Activated naive CD8-positive, alpha-beta T cell (primary cell): ENCODE results near the gene ANLN.
A peak's percentile ranks its signal among the peaks of the same experiment; 100 is the strongest.
"Not testable (repeated sequence)": the region's sequence is repeated elsewhere in the genome, so short reads cannot be mapped to it uniquely, and the experiment has no call there.

Experiments
- H3K27ac Mint-ChIP-seq: one replicate; pipeline ENCODE4 v1.8.0; 2021; ENCODE audit warnings: mixed read lengths
- H3K27me3 Mint-ChIP-seq: one replicate; pipeline ENCODE4 v1.8.0; 2021; ENCODE audit warnings: mixed read lengths
- H3K36me3 Mint-ChIP-seq: one replicate; pipeline ENCODE4 v1.8.0; 2021; ENCODE audit warnings: mixed read lengths
- H3K4me1 Mint-ChIP-seq: one replicate; pipeline ENCODE4 v1.8.0; 2021; ENCODE audit warnings: low read depth, mixed read lengths
- H3K4me3 Mint-ChIP-seq: one replicate; pipeline ENCODE4 v1.8.0; 2021; ENCODE audit warnings: mild to moderate bottlenecking, mixed read lengths
- H3K9me3 Mint-ChIP-seq: one replicate; pipeline ENCODE4 v1.8.0; 2021; ENCODE audit warnings: low read depth, mixed read lengths

Gene ANLN

DNA sequence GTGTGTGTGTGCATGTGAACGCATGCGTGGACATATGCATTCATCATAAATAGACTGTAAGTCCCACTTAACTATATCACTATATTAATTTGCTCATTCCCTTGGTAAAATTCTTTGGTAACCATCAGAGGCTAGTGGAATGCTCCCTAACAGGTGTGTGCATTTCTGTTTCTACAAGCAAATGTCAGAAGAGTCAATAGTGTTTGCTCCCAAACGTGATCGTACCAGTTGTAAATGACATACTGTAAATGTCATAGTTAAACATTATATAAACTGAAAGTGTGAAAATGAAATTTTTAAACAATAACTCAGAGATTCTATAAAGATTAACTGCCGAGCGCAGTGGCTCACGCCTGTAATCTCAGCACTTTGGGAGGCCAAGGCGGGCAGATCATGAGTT is 94.6 kb downstream of the ANLN start:
- H3K27ac Mint-ChIP-seq, result no peak overlapping the region

DNA sequence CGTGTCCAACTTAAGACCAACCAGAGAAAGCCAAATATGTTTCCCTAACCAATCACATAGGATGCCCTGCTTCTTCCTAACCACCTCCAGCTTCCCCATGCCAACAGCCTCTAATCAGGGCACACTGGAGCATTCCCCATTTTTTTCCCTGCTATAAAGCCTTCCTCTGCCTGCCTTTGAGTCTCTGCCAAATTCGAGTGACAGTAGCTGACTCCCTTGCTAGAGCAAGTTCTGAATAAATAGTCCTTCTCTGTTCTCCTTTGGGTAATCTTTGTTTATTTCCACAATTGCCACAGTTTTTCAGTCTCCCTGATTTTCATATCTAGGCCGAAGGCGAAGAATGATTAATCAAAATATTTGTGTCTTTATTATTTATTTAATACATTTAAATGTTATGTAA is 96.7 kb downstream of the ANLN start:
- no peak overlapping the region for H3K4me3 Mint-ChIP-seq
- peaks cover 5% of the 10 kb centered on the region for H3K36me3 Mint-ChIP-seq
- H3K27me3 Mint-ChIP-seq, result no peaks in the 10 kb centered on the region
- H3K27ac Mint-ChIP-seq, result no peak overlapping the region
- H3K9me3 Mint-ChIP-seq, result no peaks in the 10 kb centered on the region
- H3K4me1 Mint-ChIP-seq, result peaks cover 9% of the 10 kb centered on the region

More for the DNA sequence above, 94.6 kb downstream of the ANLN start:
- Mint-ChIP-seq H3K9me3 (peaks cover 10% of the 10 kb centered on the region), H3K4me3 (no peak overlapping the region), H3K36me3 (peaks cover 5% of the 10 kb centered on the region), H3K27me3 (no peaks in the 10 kb centered on the region), H3K4me1 (peaks cover 20% of the 10 kb centered on the region)

DNA sequence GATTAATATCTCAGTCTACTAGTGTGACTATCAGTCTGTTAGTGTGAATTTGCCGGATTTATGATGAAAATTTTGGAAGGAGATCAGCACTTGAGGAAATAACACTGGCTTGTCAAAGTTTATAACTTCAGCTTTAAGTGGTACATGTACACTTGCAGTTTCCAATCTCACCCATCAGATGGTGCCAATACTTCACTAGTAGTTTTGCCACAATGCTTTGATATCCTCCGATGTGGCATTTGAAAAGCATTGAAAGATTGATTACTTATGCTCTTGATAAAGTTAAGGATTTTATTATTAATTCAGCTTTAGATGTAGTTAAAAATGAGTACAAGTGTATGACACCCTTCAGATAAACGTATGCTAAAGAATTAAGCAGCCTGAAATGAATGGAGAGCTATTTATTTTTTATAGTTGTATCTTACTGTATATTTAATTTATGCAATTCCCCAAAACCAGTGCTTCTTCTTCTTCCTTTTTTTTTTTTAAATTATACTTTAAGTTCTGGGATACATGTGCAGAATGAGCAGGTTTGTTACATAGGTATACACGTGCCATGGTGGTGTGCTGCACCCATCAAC is 98.2 kb downstream of the ANLN start:
- Mint-ChIP-seq H3K27ac (peak overlapping the region; percentile 51), H3K4me1 (peaks cover 3% of the 10 kb centered on the region), H3K9me3 (no peaks in the 10 kb centered on the region), H3K27me3 (no peaks in the 10 kb centered on the region), H3K4me3 (no peak overlapping the region), H3K36me3 (no peaks in the 10 kb centered on the region)

DNA sequence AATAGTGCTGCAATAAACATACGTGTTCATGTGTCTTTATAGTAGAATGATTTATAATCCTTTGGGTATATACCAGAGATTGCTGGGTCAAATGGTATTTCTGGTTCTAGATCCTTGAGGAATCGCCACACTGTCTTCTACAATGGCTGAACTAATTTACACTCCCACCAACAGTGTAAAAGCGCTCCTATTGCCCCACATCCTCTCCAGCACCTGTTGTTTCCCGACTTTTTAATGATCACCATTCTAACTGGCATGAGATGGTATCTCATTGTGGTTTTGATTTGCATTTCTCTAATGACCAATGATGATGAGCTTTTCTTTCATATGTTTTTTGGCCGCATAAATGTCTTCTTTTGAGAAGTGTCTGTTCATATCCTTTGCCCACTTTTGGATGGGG is 99.0 kb downstream of the ANLN start:
- H3K4me3 Mint-ChIP-seq, H3K9me3 Mint-ChIP-seq, H3K4me1 Mint-ChIP-seq: not testable (repeated sequence)

DNA sequence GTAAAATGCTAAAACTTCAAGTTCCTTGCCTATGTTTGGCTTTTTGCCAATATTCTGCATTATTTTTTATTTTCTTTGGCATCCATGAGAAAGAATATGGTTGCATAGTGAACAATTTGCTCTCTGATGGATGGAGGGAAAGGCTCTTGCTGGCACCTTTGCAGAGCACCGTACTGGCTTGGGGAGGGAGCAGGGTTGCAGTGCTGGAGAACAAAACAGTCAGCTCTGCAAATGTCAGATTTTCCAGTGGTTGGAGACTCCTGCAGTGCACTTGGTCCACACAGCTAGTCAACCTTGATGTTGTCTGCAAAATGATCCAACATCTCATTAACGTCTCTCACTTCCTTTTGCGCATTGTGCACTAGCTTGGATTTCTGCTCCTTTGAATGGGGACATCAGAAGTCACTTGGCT is 100.8 kb downstream of the ANLN start:
- no peaks in the 10 kb centered on the region for H3K9me3 Mint-ChIP-seq
- no peak overlapping the region for H3K4me3 Mint-ChIP-seq
- no peaks in the 10 kb centered on the region for H3K27me3 Mint-ChIP-seq
- no peaks in the 10 kb centered on the region for H3K36me3 Mint-ChIP-seq
- H3K27ac Mint-ChIP-seq, result no peak overlapping the region
- peaks cover 3% of the 10 kb centered on the region for H3K4me1 Mint-ChIP-seq

More for the DNA sequence above, 99.0 kb downstream of the ANLN start:
- not testable (repeated sequence) for H3K27ac Mint-ChIP-seq, H3K36me3 Mint-ChIP-seq, H3K27me3 Mint-ChIP-seq

DNA sequence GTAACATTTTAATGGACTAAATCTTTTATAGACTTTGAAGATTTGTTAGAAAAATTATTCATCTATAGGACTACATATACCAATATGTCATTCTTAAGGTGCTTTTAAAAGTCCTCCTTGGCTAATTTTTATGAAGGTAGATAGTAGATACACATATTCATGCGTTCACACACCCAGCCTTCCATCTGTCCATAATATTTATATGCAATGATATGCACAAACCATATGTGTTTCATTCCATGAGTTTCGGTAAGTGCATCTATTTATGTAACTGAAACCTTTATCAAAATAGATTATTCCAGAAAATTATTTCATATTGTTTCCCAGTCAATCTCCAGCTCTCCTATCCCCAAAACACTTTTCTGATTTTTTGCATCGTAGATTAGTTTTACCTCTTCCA is 101.7 kb downstream of the ANLN start:
- no peak overlapping the region for H3K4me3 Mint-ChIP-seq
- H3K27me3 Mint-ChIP-seq, result no peaks in the 10 kb centered on the region
- H3K9me3 Mint-ChIP-seq, result no peaks in the 10 kb centered on the region
- peaks cover 3% of the 10 kb centered on the region for H3K4me1 Mint-ChIP-seq
- H3K27ac Mint-ChIP-seq, result no peak overlapping the region
- H3K36me3 Mint-ChIP-seq, result no peaks in the 10 kb centered on the region

DNA sequence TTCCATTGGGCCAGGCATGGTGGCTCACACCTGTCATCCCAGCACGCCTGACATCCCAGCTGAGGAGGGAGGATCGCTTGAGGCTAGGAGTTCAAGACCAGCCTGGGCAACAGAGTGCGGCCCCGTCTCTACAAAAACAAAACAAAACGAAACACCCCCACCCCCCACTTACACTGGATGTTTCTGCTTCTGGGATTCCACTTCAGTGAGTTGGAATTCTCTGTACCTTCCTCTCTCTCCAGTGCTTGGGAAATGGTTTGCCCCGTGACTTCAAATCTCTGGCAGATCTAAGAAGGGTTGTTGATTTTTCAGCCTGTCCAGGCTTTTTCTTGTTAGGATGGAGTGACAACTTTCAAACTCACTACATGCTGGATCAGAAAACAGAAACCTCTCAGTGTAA is 106.9 kb downstream of the ANLN start:
- Mint-ChIP-seq H3K4me3 (no peak overlapping the region), H3K4me1 (no peaks in the 10 kb centered on the region), H3K27me3 (no peaks in the 10 kb centered on the region), H3K9me3 (no peaks in the 10 kb centered on the region), H3K27ac (no peak overlapping the region), H3K36me3 (no peaks in the 10 kb centered on the region)

DNA sequence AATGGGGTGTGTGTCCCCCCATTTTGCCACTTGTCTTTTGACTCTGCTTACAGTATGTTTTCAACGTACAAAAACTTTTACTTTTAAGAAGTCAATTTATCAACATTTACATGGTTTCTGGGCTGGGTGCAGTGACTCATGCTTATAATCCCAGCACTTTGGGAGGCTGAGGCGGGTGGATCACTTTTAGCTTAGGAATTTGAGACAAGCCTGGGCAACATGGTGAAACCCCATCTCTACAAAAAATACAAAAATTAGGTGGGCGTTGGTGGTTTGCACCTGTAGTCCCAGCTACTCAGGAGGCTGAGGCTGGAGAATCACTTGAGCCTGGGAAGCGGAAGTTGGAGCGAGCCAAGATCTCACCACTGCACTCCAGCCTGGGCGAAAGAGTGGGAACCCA is 107.5 kb downstream of the ANLN start:
- not testable (repeated sequence) for H3K4me1 Mint-ChIP-seq, H3K27ac Mint-ChIP-seq, H3K4me3 Mint-ChIP-seq, H3K36me3 Mint-ChIP-seq, H3K27me3 Mint-ChIP-seq, H3K9me3 Mint-ChIP-seq

DNA sequence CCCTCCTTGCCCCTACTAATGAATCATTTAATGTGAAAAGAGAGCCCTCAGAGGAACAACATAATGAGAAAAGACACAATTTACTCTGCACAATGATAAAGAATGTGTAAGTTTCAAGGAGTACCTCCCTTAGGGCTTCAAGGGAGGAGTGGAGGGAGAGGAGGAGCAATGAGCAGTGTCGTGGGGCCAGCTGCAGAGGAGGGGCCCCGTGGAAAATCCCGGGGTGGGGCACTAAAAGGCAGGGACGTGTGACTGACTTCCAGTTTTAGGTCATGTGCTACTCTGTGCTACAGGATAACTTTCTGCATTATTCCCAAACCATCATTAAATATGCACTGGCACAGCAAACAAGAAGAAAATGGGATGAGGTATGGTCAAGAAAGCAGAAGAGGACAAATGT is 108.1 kb downstream of the ANLN start:
- H3K4me1 Mint-ChIP-seq, result no peaks in the 10 kb centered on the region
- no peaks in the 10 kb centered on the region for H3K9me3 Mint-ChIP-seq
- H3K36me3 Mint-ChIP-seq, result no peaks in the 10 kb centered on the region
- H3K27ac Mint-ChIP-seq, result no peak overlapping the region
- no peak overlapping the region for H3K4me3 Mint-ChIP-seq
- H3K27me3 Mint-ChIP-seq, result no peaks in the 10 kb centered on the region
